Fibroblast of pulmonary artery (primary cell): ENCODE results near the gene TNK2.

ENCODE experiments used
- DNase-seq: peaks from one replicate; pipeline ENCODE4 v3.0.0-alpha.2; 2010; ENCODE audit warnings: low read depth
- H3K4me3 ChIP-seq: replicated peaks from 2 replicates; pipeline ENCODE4 v1.5.1; 2011; ENCODE audit warnings: low read depth, mild to moderate bottlenecking, control low read depth, low read length, moderate library complexity
- CTCF ChIP-seq: IDR thresholded peaks from 2 replicates; pipeline ENCODE4 v1.5.1; 2011; ENCODE audit warnings: mild to moderate bottlenecking, control low read depth, low read length, inconsistent platforms; ENCODE audit errors: missing control alignments

Gene TNK2

GRCh38 chr3:195895078-195895860 lies 13.1 kb downstream of the TNK2 start:
- no peak for DNase-seq
- peak; percentile 13 for TF ChIP-seq CTCF
- peak overlapping the region; percentile 65 for H3K4me3 ChIP-seq

- no peak for DNase-seq
- H3K4me3 ChIP-seq = no peak overlapping the region
- TF ChIP-seq CTCF = no peak
Measured at GRCh38 chr3:195893916-195894465, 14.4 kb downstream of the TNK2 start.

- no peak for TF ChIP-seq CTCF
- no peak overlapping the region for H3K4me3 ChIP-seq
- no peak for DNase-seq
Measured at GRCh38 chr3:195893516-195893915, 14.8 kb downstream of the TNK2 start.

GRCh38 chr3:195893044-195893395 lies 15.3 kb downstream of the TNK2 start:
- no peak for TF ChIP-seq CTCF
- peak overlapping the region; percentile 52 for H3K4me3 ChIP-seq

GRCh38 chr3:195892105-195893043 lies 16.0 kb downstream of the TNK2 start:
- TF ChIP-seq CTCF = no peak
- DNase-seq = peak; percentile 85
- H3K4me3 ChIP-seq = peak overlapping the region; percentile 52

More at GRCh38 chr3:195893044-195893395, 15.3 kb downstream of the TNK2 start:
- DNase-seq = no peak

- DNase-seq = no peak
- TF ChIP-seq CTCF = no peak
- H3K4me3 ChIP-seq = peak overlapping the region; percentile 52
Measured at GRCh38 chr3:195891431-195892104, 16.8 kb downstream of the TNK2 start.
